HG02852 (cell line): ENCODE data around the gene NCF2.
"Not testable (repeated sequence)": the region's sequence is repeated elsewhere in the genome, so short reads cannot be mapped to it uniquely, and the experiment has no call there.

Experiments used
- ATAC-seq: cut with Tn5 transposase; IDR thresholded peaks from one replicate; pipeline ENCODE4 v1.9.1; 2021; ENCODE audit warnings: mild to moderate bottlenecking, moderate library complexity; ENCODE audit not compliant: unreplicated experiment

NCF2 gene

DNA sequence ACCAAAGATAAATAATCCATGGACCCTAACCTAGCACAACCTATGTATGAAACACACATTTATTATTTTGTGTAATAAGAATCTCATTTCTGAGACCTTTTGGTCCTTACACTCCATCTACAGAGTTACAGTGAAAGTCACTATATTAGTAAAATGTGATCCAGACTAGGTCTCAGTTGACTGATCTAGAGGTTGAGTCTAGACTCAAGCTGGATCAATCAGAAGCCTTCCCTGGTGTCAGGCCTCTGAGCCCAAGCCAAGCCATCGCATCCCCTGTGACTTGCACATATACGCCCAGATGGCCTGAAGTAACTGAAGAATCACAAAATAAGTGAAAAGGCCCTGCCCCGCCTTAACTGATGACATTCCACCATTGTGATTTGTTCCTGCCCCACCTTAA lies 22.7 kb upstream of the NCF2 start:
- ATAC-seq = not testable (repeated sequence)

DNA sequence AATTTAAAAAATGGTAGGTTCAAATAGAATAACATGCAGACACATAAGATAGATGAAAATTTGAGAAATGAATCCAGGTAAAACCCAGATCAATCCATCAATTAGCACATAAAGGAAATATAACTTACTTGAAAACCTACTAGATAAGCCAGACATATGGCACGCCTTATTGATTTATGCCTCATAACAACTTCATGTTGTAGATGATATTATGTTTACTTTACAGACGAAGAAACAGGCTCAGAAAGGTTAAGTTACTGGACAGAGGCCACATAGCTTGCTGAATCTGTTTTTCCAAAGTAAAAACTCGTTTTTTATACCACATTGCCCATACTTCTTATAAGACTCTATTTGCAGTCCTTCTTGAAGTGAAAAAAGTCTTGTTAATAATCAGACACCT lies 22.1 kb upstream of the NCF2 start:
- no peak for ATAC-seq

DNA sequence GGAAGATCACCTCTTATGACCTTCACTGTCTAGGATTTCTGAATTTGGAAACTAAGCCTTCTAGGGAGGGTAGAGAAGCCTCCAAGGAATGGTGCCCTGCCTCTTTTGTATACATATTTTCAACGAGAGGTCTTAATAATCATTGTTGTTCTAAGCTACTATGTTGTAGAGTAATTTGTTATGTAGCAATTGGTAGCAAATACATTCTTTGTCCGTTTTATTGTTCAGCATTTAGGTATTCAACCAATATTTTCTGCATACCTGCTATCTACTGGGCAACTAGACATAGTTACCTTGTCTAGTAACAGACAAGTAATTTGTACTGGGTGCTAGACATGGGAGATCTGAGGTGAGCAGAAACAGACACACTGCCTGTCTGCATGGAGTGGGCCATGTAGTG lies 20.8 kb upstream of the NCF2 start:
- no peak for ATAC-seq

DNA sequence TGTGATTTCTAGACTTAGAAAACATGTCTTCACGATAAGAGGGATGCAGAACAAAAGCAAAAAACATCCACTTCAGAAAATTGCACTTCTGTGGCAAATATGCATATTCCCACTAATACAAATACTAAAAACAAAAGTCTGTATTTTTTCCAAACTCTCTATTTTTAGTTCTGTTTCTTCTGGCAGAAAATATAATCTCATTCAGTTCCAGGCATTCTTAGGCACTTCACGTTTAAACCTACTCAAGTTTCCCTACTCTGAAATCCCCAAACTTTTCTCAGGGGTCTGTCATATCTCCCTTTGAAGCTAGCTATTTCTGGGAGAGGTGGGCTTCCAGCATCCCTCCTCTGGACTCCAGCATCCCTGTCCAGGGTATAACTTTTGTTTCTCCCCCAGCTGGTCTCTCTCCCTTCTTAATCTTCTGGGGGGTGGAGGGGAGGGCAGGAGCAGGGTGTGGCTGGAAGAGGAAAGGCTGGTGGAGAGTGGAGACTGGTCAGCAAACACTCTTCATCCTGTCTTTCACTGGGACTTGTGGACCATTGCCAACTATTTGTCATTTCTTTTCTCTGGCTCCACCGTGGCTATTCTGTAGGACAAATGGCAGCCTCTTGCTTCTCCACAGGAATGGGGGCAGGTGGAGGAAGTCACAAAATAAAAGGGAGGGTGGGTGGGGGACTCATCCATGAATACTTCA lies 19.6 kb upstream of the NCF2 start:
- no peak for ATAC-seq

DNA sequence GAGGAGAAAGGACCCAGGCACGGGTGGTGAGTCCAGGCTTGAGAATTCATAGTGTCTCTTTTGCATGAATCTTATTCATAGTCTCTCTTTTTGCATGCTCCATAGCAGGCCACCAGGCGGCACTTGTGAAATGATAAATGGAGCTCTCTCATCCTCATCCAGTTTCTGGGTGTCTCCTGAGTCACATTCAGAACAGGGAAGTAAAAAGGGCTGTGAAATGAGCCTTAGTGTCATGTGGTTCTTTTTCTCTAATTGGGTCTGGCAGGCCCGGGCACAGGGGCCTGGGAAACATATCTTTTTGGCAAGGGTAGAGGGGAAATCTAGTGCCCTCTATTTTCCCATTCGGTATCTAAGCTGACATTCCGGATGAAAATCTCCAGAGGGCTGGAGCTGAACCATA lies 19.1 kb upstream of the NCF2 start:
- ATAC-seq = peak; percentile 54

DNA sequence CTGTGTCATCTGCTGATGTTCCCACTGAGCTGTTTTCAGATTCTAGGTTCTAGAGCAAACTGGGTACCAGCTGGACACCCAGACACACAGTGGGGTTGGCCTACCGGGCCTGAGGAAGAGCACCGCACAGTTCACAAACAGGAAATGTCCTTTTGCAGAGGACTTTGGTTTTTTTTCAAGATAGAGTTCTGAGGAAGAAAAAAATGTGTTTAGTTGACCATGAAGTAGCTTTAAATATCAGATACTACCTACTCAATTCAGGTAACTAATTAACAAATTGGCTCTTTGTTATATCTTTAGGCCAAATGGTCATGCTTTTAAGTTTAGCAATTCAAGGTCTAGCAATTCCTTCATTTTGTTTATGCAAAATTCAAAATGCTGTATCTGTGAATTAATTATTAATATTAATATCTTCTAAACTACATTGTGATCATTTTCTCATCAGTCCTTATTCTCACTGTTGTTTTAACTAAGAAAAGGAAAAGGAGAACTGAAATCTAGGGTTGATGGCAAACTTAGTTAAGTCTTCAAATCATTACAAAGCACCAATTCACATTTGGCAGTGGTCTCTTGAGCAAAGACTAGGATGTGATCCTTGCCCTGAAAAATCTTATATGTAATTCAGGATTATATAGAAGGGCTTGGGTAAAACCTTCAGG lies 17.2 kb upstream of the NCF2 start:
- no peak for ATAC-seq

DNA sequence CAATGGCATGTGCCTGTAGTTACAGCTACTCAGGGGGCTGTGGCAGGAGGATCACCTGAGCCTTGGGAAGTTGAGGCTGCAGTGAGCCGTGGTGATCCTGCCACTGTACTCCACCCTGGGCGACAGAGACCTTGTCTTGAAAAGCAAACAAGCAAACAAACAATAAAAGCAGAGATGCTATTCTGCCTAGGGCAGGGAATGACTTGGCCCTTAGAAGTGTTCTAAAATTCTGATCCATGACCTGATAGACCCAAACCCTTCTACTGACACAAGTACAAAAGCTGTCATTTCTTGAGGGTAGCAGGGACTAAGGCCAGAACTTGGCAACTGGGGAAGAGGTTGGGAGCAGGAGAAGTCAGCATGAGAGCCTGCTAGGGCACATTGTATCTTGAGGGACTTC lies 15.6 kb upstream of the NCF2 start:
- no peak for ATAC-seq

DNA sequence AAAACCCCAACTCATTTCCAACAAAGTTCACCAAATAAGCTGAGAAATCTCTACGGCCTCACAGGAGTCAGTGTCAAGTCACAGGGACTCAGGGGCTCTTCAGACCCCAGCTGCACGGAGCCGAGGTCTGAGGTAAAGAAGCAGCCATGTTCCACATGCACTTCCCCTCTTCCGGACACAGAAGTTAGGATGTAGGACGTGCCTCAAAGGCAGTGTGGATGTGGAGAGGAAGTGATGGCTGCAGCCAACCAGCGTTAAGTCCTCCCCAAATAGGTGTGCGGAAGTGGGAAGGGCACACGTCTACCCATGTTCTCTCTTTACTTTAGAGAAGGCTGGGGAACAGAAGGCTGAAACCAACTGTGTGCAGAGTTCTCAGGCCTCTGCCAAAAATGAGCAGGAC lies 14.6 kb upstream of the NCF2 start:
- ATAC-seq = no peak

DNA sequence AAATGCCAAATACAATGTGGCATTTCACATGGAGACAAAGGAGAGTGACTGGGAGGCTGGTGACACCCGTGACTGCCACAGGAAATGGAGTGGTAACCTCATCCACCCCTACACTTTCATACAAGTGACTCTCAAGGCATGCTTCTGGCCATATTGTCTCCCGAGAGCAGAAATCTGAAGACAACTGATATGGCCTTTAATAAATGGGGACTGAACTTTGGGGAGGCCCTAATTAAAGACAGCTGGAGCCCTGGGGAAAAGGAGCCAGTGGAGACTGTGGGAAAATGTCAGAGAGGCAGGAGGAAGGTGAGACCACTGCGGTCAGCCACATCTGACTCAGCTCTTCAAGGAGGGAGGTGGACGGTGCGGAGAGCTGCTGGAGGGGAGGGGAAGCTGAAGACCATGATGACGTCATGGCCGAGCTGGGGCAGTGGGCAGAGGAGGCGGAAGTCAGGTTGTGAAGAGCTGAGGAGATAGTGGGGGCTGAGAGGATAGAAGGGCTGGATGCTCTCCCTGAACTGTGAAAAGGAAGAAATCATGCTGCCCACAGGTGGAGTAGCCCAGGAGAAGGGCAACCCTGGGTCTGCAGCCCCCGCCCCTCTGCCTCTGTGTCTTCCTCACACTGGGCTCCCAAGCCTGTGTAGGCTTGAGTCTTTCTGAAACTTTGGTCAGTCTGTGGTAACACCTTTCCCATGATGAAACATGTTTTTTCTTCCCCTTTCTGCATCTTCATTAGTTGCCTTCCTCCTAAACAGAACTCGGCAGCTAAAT lies 14.0 kb upstream of the NCF2 start:
- no peak for ATAC-seq

DNA sequence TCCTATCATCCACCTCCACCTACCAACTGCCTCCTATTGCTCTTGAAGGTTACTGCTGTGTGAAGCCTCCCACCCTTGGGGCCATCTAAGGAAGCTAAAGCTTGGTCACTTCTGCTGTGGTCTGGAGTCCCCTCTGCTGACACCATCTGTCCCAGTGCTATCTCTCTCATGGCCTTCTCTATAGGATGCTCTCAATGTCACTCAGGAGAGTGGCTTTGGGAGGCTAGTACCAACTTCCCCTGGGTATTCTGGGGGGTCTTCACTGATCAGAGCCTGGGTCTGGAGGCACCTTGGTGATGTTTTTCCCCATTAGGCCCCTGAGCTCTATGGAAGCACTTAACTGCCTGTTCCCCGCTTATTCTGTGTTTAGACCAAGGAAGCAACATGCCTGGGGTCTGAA lies 12.3 kb upstream of the NCF2 start:
- no peak for ATAC-seq

DNA sequence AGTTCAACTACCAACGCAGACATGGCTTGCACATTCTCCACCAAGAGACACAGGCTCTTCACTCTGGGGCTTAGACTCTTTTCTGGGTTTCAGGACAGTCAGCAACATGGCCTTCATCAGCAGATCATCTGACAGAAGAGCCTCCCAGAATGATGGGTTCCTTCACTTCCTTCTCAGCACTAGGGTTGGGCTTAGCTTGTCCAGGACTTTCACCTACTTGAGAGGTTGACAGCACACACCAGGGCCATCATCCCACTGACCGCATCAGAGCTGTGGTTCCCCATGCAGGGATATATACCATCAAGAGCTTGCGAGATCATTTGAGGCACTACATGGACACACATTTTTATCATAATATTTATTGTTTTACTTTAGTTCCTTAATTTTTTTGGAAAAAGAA lies 10.4 kb upstream of the NCF2 start:
- no peak for ATAC-seq

DNA sequence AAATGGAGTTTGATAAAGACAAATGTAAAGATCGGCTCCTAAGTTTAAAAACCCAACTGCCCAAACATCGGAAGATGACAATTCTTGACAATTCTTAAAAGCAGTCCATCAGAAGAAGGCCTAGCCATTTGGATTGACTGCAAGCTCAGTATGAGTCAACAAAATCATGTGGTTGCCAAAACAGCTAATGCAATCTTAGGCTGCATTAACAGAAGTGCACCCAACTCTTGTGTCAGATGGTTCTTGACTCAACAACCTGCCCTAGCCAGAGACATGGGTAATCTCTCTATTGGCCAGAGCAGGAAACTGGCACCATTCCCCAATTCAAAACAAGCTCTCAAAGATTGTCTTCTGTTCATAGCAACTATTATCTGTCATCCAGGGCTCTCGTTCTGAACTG lies 9.9 kb upstream of the NCF2 start:
- ATAC-seq = no peak

DNA sequence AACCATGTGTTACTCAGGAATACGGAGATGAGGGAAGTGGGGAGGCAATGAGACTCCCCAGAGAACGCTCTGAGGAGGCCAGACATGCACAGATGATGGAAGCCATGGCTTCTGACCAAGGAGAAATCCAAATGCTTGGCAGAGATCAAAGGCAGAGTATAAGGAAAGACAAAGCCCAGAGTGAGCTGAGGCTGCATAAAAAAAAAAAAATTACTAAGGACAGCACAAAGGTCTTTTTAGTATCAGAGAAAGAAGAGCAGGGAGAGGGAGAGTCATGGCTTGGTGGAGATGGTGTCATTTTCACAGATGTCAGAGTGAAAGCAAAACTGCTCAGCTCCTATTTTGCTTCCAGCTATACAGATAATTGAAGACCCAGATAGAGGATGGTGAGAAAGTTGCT lies 8.1 kb upstream of the NCF2 start:
- ATAC-seq = peak; percentile 70

DNA sequence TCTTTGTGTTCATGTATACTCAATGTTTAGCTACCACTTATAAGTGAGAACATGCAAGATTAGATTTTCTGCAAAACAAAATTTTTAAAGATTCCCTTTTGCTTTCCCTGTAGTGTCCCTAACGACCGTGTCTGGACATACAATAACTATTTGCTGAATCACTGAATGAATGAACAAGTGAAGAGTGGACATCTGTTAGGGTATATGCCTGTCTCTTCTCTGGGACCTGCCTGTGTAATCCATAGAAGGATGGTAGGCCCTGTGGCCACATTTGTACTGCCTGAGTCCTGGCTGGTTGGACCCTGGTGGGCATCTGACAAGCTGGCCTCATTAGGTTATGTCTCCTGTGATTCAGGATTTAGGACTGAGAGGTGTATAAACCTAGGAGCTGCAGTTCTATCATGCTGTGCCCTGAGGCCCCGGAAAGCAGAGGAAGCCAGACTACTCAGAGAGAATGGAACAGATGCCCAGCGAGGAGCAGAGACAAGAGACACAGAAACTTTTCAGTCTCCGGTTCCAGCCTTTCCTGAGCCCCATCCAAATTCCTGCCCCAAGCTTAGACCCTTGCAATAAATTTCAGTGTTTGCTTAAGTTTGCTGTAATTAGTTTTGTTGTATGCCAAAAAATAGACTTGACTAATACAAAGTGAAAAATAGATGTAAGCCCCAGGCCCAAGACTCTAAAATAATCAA lies 7.5 kb upstream of the NCF2 start:
- no peak for ATAC-seq

DNA sequence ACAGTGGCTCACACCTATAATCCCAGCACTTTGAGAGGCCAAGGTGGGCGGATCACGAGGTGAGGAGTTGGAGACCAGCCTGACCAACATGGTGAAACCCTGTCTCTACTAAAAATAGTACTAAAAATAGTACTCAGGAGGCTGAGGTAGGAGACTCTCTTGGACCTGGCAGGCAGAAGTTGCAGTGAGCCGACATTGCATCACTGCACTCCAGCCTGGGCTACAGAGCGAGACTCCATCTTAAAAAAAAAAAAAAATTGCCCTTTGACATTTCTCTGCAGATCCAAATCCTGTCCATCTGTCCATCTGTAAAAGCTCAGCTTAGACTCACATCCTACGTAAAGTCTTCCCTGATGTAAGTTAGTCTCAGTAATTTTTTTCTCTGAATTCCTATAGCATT lies 6.2 kb upstream of the NCF2 start:
- no peak for ATAC-seq

DNA sequence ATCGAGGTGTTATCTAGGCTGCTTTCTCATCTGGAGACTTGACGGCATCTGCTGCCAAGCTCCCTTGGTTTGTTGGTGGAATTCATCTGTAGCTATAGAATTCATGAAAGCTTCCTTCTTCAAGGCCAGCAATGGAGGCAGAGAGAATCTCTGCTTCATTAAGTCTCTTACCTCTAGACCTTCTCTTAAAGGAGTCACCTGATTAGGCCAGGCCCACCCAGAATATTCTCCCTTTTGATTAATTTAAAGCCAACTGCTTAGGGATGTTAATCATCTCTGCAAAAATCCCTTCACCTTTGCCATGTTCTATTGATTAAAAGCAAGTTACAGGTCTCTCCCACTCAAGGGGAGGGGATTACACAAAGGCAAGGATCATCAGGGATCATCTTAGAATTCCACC lies 5.3 kb upstream of the NCF2 start:
- no peak for ATAC-seq

DNA sequence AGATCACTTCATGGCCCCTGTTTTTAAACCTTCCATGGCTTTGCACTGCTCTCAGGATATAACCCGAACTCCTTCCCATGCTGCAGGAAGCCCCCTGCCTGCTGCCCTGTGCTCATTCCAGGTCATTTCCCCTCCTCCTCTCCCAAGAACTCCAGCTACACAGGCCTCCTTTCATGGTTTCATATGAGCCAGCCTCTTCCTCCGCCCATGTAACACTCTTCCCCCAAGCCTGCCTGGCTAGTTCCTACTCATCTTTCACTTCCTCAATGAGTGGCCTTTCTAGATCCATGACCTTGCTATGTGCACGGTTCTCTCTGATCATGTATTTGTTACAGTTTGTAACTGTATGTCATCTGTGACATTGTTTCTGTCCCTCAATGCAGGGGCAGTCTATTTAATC lies 3.1 kb upstream of the NCF2 start:
- ATAC-seq = peak; percentile 42

DNA sequence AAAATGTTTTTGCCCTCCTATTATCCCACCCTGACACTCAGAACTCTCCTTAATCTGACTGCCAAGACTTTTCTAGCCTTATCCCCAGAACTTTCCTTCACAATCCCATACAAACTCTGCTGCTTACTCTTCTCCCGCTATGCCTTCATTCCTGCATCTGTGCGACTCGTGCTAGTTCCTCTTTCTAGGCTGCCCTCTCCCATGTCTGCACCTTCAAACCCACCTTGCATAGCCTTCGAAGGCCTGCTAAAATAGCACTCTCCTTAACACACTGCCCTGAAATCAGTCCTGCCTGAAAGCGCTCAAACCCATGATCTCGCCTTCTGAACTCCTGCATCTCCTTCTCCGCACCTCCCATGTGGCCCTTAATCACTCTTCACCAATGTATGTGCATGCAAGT lies 2.5 kb upstream of the NCF2 start:
- ATAC-seq = no peak

DNA sequence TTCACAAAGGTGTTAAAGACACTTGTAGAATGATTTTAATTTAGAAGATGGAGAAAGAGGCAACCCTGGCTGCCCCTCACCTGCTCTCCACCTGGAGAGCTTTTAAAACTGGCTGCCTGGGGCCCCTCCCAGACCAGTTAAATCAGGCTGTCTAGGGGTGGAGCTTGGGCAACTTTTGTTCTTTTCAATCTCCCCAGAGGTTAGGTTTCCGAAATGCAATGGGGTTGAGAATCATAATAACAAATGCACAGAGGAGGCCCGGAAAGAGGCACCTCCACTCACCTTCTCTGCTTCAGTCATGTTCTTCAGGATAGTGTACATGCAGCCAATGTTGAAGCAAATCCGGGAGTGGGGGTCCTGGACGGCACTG lies 400 bp downstream of the NCF2 start:
- peak; percentile 9 for ATAC-seq

DNA sequence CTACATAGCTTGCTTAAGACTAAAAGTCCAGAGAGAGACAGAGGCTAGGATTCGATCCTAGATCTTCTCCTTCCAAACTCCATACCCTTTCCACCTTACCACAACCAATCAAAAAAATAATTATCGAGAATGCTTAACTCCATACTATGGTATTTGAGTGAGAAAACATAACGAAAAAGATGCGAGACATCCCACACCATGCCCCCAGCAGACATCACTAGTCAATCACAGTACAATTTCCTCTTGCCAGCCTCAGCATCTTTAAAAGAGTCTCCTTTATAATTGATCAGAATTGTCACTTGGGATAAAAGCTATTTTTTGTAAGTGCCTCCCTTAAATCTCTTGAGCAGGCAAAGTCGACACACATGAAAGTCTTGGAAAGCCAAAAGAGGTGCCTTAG lies 875 bp downstream of the NCF2 start:
- ATAC-seq = no peak

DNA sequence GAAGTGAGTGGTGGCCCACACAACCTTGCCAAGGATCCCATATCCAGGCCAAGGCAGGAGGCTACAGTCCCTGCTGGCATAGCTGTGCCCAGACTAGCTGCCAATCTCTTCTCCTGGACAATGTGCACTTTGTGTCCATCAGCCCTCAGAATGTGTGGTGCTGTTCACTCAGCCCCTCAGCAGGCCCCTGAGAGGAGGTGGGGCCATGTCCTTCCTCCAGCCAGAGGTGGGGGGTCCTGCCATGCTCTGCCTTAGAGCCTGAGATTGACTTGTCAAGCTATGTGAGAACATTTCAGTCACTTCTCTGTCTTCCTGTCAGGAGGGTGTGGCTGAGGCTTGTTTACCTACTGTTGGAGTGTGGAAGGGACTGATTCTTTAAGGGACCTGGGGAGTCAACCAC lies 1.4 kb downstream of the NCF2 start:
- ATAC-seq = no peak

DNA sequence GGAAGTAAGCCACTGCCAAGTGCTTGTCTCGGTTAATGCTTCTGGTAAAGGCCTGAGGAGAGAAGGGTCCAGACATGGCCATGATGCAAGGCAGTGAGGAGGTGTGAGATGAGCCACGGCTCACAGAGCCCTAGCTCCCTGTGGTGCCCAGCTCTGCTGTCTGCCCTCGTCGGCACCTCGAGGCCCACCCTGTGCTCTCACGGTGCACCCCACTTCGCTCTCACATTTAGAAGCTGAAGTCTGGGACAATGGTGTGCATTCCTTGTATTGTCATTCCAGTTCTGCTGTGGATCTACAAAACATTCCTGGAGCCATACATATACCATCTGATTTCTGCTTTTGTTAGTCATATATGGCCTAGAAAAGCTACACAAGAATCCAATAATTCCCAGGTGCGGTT lies 3.3 kb downstream of the NCF2 start:
- ATAC-seq = no peak
